ENCODE measurements around the gene DOK3. TPM values are rescaled to one million over a fixed set of nuclear protein-coding genes. Genes with fewer than 3 reads are reported as not detected.

DOK3 gene
- total and polyA plus RNA-seq, 2 of the 13 experiments (the other 11 are each of a cell fraction or from before 2014, with no cell fraction given): 1.4 to 1.5 TPM

DNA sequence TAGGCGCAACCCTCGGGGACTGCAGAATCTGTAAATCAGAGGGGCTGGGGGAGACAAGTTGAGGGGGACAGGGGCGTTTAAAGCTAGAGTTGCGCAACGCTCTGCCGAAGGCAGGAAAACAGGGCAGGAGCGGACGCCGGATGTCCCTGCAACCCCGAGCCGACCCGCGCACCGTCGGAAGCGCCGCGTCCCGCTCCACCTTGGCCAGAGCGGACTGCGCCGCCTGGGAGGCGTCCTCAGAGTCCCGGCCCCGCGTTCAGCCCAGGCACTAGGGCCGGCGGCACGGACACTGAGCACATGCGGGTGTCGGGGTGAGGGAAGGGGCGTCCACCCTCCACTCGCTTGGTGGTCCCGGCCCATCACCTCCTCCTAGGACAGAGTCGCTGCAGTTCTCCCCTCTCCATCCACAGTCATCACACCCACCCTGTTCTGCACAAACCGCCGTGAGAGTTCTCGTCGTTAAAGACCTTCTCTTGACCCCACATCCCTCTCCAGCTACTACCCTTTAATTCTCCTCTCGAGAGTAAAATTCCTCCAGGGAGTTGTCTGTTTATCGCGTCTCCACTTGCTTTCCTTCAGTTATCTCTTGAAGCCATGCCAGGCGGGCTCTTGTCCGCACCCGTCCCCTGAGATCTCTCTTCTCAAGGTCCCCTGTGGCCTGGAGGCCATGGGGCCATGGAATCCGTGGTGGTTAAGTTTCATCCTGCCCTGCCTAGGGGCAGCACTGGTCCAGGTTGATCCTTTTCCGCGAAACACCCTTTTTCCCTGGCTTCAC lies 11.4 kb downstream of the DOK3 start (continued):
- TF ChIP-seq ZMYM2 (CRISPR knock-in tag; IDR thresholded peaks at IDR 0.05): peak; percentile 38
- no peak for TF ChIP-seq MTA1 (CRISPR knock-in tag; IDR thresholded peaks at IDR 0.05; ENCODE audit: borderline replicate concordance)
- TF ChIP-seq, protein P1, sequence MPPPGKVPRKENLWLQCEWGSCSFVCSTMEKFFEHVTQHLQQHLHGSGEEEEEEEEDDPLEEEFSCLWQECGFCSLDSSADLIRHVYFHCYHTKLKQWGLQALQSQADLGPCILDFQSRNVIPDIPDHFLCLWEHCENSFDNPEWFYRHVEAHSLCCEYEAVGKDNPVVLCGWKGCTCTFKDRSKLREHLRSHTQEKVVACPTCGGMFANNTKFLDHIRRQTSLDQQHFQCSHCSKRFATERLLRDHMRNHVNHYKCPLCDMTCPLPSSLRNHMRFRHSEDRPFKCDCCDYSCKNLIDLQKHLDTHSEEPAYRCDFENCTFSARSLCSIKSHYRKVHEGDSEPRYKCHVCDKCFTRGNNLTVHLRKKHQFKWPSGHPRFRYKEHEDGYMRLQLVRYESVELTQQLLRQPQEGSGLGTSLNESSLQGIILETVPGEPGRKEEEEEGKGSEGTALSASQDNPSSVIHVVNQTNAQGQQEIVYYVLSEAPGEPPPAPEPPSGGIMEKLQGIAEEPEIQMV (CRISPR knock-in tag; IDR thresholded peaks at IDR 0.05; ENCODE audit: low read depth): peak; percentile 84; the same call in 1 of the 2 replicates
- no peak for TF ChIP-seq ZIK1 (CRISPR knock-in tag; IDR thresholded peaks at IDR 0.05; ENCODE audit: borderline replicate concordance, low read depth)
- no peak for TF ChIP-seq FOSL1 (CRISPR knock-in tag; IDR thresholded peaks at IDR 0.05; ENCODE audit: borderline replicate concordance)
- TF ChIP-seq CREM (IDR thresholded peaks at IDR 0.05): no peak; the same call in 1 of the 2 replicates
- no peak for TF ChIP-seq CREM (CRISPR knock-in tag; IDR thresholded peaks at IDR 0.05)
- TF ChIP-seq FOXJ3 (CRISPR knock-in tag; IDR thresholded peaks at IDR 0.05; ENCODE audit: borderline replicate concordance): no peak
- TF ChIP-seq TARDBP (CRISPR knock-in tag; IDR thresholded peaks at IDR 0.05): no peak
- 0 out of 2 replicates have a peak, but pooled peaks have one; percentile 7 for TF ChIP-seq HOXD1 (CRISPR knock-in tag; IDR thresholded peaks at IDR 0.05)
- TF ChIP-seq ZNF564 (CRISPR knock-in tag; IDR thresholded peaks at IDR 0.05): 0 out of 2 replicates have a peak, but pooled peaks have one; percentile 67
- TF ChIP-seq ETV5 (CRISPR knock-in tag; IDR thresholded peaks at IDR 0.05; ENCODE audit: borderline replicate concordance): peak; percentile 46; the same call in 1 of the 2 replicates
- TF ChIP-seq, protein P2, sequence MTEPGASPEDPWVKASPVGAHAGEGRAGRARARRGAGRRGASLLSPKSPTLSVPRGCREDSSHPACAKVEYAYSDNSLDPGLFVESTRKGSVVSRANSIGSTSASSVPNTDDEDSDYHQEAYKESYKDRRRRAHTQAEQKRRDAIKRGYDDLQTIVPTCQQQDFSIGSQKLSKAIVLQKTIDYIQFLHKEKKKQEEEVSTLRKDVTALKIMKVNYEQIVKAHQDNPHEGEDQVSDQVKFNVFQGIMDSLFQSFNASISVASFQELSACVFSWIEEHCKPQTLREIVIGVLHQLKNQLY (CRISPR knock-in tag; IDR thresholded peaks at IDR 0.05): no peak
- TF ChIP-seq KDM2A (CRISPR knock-in tag; IDR thresholded peaks at IDR 0.05; ENCODE audit: borderline replicate concordance, low read depth): 0 out of 2 replicates have a peak, but pooled peaks have one; percentile 23
